Stomach (tissue), 9 donors: ENCODE measurements around the gene COL23A1. TPM values are rescaled to one million over a fixed set of nuclear protein-coding genes. Genes with fewer than 3 reads are reported as not detected.
A peak's percentile ranks its signal among the peaks of the same experiment; 100 is the strongest.

ENCODE experiments used
- DNase-seq, 2 donors: peaks; one replicate each; pipeline versions ENCODE4 v3.0.0 to v3.0.0-alpha.2; 2013 to 2019
- H3K27ac ChIP-seq, 5 donors: fragments of 200-600 bp in 4 of 5; sonication (generic) in 4 of 5; one replicate each; pipeline ENCODE4 v1.5.1; 2013 to 2019; ENCODE audit warnings: mild to moderate bottlenecking in 1 of 5, moderate library complexity in 1 of 5
- H3K27me3 ChIP-seq, 3 donors: fragments of 200-600 bp; sonication (generic); one replicate each; pipeline ENCODE4 v1.5.1; 2017 to 2019; ENCODE audit warnings: mixed run types in 1 of 3
- H3K36me3 ChIP-seq, 4 donors: fragments of 200-600 bp; sonication (generic); 1 replicate in 3 of 4; 2 replicates in 1 of 4; pipeline ENCODE4 v1.5.1; 2016 to 2019
- H3K4me1 ChIP-seq, 4 donors: fragments of 200-600 bp; sonication (generic); one replicate each; pipeline ENCODE4 v1.5.1; 2016 to 2019
- H3K4me3 ChIP-seq, 4 donors: fragments of 200-600 bp; sonication (generic) in 3 of 4; one replicate each; pipeline ENCODE4 v1.5.1; 2016 to 2019; ENCODE audit warnings: mild to moderate bottlenecking in 1 of 4
- H3K9me3 ChIP-seq, 4 donors: fragments of 200-600 bp; sonication (generic); one replicate each; pipeline ENCODE4 v1.5.1; 2016 to 2019
- CTCF ChIP-seq, 7 experiments: fragments of 450-650 bp in 4 of 7; fragments of 200-600 bp in 3 of 7; sonication (generic) in 3 of 7; IDR thresholded peaks; one replicate each; pipeline ENCODE4 v1.5.1; 2016 to 2019; ENCODE audit warnings: antibody characterized with exemption in 7 of 7, control low read depth in 2 of 7, mild to moderate bottlenecking in 1 of 7
- EP300 ChIP-seq: sonication (generic); formaldehyde crosslinking; IDR thresholded peaks from one replicate; pipeline ENCODE4 v1.6.1; 2017; ENCODE audit warnings: antibody characterized with exemption
- POLR2A ChIP-seq, 4 donors: fragments of 450-650 bp; IDR thresholded peaks; one replicate each; pipeline ENCODE4 v1.6.1; 2016; ENCODE audit warnings: antibody characterized with exemption in 4 of 4, control low read depth in 2 of 4, mild to moderate bottlenecking in 1 of 4, moderate library complexity in 1 of 4
- POLR2AphosphoS5 ChIP-seq, 3 donors: sonication (generic); formaldehyde crosslinking; IDR thresholded peaks; one replicate each; pipeline ENCODE4 v1.6.1; 2016; ENCODE audit warnings: antibody characterized with exemption in 3 of 3
- WGBS, 5 donors: extraction: QIAGEN DNeasy Blood & Tissue Kit in 3 of 5; methylation state at CpG; one replicate each; pipeline versions ENCODE4 v1.1.5 to v1.1.7; 2013 to 2018; 5-methylcytosine and 5-hydroxymethylcytosine counted together
- intact Hi-C: fragments of 100-400 bp; cut with DNase I; formaldehyde crosslinking; loops from one replicate; pipeline ENCODE4 v1.15.1; 2023; ENCODE audit warnings: low total_unique reads
- polyA plus RNA-seq, 3 donors: library from polyadenylated mRNA; stranded (reverse); fragments of 200-250 nt; gene quantifications; one replicate each; pipeline ENCODE4 v1.2.3, GENCODE V29; 2013
- total RNA-seq, 5 donors: library from RNA; depleted of rRNA; stranded (reverse); fragments of >200 nt; gene quantifications; one replicate each; pipeline versions ENCODE4 v1.1.0 to v1.2.3, GENCODE V29; 2014 to 2016
- donor health status: healthy with polysubstance abuse.
- donor health status: Bipolar disorder and iron deficiency.
- donor health status: healthy.

Gene COL23A1
- total and polyA plus RNA-seq, 8 donors = under 0.01 to 7.0 (median 1.4) TPM

DNA sequence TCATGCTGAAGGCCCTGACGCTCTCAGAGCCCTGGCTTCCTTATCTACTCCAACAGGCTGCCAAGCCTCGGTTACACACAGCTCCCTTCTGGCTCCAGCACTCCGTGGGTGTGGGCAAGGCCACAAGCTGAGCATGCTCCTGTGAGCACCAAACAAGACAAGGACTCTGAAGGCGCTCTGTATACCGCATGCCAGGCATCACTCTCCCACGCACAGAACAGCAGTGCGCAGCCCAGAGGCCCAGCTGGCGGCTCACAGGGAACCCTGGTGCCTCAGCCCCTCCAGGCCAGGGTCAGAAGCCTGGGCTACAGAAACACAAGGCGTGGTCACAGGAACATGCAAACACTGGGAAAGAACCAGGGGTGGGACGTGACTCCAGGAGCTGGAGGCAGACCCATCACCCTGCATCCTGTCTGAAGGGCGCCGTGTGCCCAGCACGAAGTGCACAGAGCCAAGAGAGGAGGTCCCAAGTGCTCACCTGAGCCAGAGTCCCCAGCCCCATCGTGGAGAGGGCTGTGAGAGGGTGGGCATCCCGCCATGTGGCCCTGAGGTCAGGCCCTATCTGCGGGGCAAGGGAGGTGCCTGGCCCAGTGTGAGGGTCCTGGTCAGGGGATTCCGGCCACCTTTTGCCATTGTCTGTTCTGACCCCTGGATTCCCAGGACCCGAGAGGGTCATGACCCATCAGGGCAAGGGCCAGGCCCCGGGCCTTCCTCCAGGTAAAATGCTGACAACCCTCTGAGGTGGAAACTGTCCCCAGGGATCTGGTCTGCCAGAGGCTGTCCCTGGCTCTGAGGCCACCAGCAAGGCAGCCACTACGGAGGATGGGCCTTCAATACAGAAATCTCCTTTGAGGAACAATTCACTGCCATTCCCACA, 54.7 kb downstream of the COL23A1 start:
- no peak overlapping the region for H3K27ac ChIP-seq
- peaks cover 0 to 17% (median 3%) of the 10 kb centered on the region in 4 donors for H3K4me1 ChIP-seq
- no peak overlapping the region for H3K4me3 ChIP-seq
- H3K27me3 ChIP-seq = no peaks in the 10 kb centered on the region
- no peaks in the 10 kb centered on the region for H3K9me3 ChIP-seq
- no peaks in the 10 kb centered on the region for H3K36me3 ChIP-seq
- peak; percentile 61 to 70 for DNase-seq
- 45 to 68% (median 49%) methylated on average over 11 to 20 of the region's 20 CpGs for WGBS, 5 donors
- TF ChIP-seq POLR2AphosphoS5 (IDR thresholded peaks at IDR 0.05) (no peak), POLR2A (IDR thresholded peaks at IDR 0.05) (no peak), CTCF (IDR thresholded peaks at IDR 0.05) (no peak), EP300 (no peak)
- intact Hi-C loops = no loop called here

DNA sequence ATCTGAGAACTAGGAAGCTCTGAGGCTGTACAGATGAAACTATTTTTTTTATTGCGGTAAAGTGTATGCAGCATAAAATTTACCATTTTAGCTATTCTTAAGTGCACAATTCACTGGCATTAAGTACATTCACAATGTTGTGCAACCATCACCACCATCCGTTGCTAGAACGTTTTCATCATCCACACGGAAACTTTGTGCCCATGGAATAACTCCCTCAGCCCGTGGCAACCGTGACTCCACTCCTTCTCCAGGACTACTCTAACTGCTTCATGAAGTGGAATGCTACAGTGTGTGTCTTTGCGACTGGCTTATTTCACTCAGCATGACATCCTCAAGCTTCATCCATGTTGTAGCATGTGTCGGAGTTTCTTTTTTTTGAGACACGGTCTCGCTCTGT, 57.1 kb downstream of the COL23A1 start:
- Histone ChIP-seq H3K4me1 (peaks cover 0 to 17% (median 0%) of the 10 kb centered on the region in 4 donors), H3K27ac (no peak overlapping the region), H3K4me3 (no peak overlapping the region), H3K27me3 (no peaks in the 10 kb centered on the region), H3K9me3 (no peaks in the 10 kb centered on the region), H3K36me3 (no peaks in the 10 kb centered on the region)
- intact Hi-C loops = no loop called here
- 79 to 94% (median 90%) methylated on average over 10 of the region's 10 CpGs for WGBS, 5 donors
- DNase-seq = no peak
- TF ChIP-seq CTCF (IDR thresholded peaks at IDR 0.05) (no peak), POLR2AphosphoS5 (IDR thresholded peaks at IDR 0.05) (no peak), POLR2A (IDR thresholded peaks at IDR 0.05) (no peak)

- DNase-seq = no peak
Measured at GRCh38 chr5:178532666-178533065, 57.5 kb downstream of the COL23A1 start.

DNA sequence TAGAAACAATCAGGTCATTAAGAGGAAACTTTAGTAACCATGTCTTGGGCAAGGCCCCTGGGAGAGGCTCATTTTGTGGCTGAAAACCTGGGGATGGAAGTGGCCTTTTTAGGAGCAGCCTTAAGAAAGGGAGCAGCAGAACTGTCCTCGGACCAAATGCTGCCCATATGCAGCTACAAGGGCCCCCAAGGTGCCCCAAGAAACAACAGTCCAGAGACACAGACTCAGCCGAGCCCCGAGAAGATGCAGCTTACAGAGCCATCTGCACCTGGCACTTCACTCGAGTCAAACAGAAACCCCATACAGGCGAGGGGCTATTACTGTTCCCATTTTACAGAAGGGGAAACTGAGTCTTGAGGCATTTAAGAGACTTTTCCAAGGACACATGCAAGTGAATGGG, 58.0 kb downstream of the COL23A1 start:
- WGBS, 5 donors = 82 to 92% (median 83%) methylated on average over 5 of the region's 5 CpGs
- Histone ChIP-seq H3K27me3 (no peaks in the 10 kb centered on the region), H3K9me3 (no peaks in the 10 kb centered on the region), H3K36me3 (no peaks in the 10 kb centered on the region), H3K27ac (no peak overlapping the region), H3K4me3 (no peak overlapping the region), H3K4me1 (peaks cover 0 to 13% (median 0%) of the 10 kb centered on the region in 4 donors)
- no peak for DNase-seq
- TF ChIP-seq CTCF (IDR thresholded peaks at IDR 0.05) = no peak
- no peak for TF ChIP-seq EP300
- TF ChIP-seq POLR2A (IDR thresholded peaks at IDR 0.05) = no peak
- TF ChIP-seq POLR2AphosphoS5 (IDR thresholded peaks at IDR 0.05) = no peak
- intact Hi-C loops = no loop called here

More at GRCh38 chr5:178532666-178533065, 57.5 kb downstream of the COL23A1 start:
- H3K9me3 ChIP-seq = no peaks in the 10 kb centered on the region
- no peak for TF ChIP-seq EP300
- TF ChIP-seq POLR2A (IDR thresholded peaks at IDR 0.05) = no peak
- no peak for TF ChIP-seq POLR2AphosphoS5 (IDR thresholded peaks at IDR 0.05)
- no peak for TF ChIP-seq CTCF (IDR thresholded peaks at IDR 0.05)
- no peaks in the 10 kb centered on the region for H3K27me3 ChIP-seq
- H3K4me3 ChIP-seq = no peak overlapping the region
- peaks cover 0 to 13% (median 0%) of the 10 kb centered on the region in 4 donors for H3K4me1 ChIP-seq
- WGBS, 5 donors = 48 to 68% (median 60%) methylated on average over 4 to 7 of the region's 7 CpGs
- no peaks in the 10 kb centered on the region for H3K36me3 ChIP-seq
- intact Hi-C loops = no loop called here
- H3K27ac ChIP-seq = no peak overlapping the region
